IPS-20b (cell line): ENCODE measurements around the gene FGA.

Experiments used
- H3K27ac ChIP-seq: one replicate; pipeline ENCODE4 v1.5.1; 2013; ENCODE audit warnings: low read length
- H3K27me3 ChIP-seq: 2 replicates; pipeline ENCODE4 v1.6.1; 2013; ENCODE audit warnings: mild to moderate bottlenecking, low read length, inconsistent platforms; ENCODE audit not compliant: insufficient read depth
- H3K36me3 ChIP-seq: 2 replicates; pipeline ENCODE4 v1.6.1; 2013; ENCODE audit warnings: low read depth, mild to moderate bottlenecking, inconsistent platforms, low read length, moderate library complexity; ENCODE audit not compliant: insufficient read depth
- H3K4me1 ChIP-seq: 2 replicates; pipeline ENCODE4 v1.6.1; 2013; ENCODE audit warnings: mild to moderate bottlenecking, control low read depth, inconsistent platforms, low read length, moderate library complexity; ENCODE audit not compliant: insufficient read depth
- H3K4me3 ChIP-seq: 2 replicates; pipeline ENCODE4 v1.5.1; 2013; ENCODE audit warnings: mild to moderate bottlenecking, low read length, inconsistent platforms
- H3K9ac ChIP-seq: 2 replicates; pipeline ENCODE4 v1.6.1; 2013; ENCODE audit warnings: low read depth, mild to moderate bottlenecking, inconsistent platforms, low read length, moderate library complexity
- H3K9me3 ChIP-seq: 2 replicates; pipeline ENCODE4 v1.6.1; 2013; ENCODE audit warnings: mild to moderate bottlenecking, low read depth, low read length, inconsistent platforms; ENCODE audit not compliant: insufficient read depth

Gene FGA

GRCh38 chr4:154590329-154591006 is at the start of gene FGA:
Gene FGA (minus strand): TSS chr4:154590742. CDS start chr4:154590687, 55 bp downstream.
- Histone ChIP-seq H3K27me3 (no peaks in the 10 kb centered on the region), H3K4me1 (no peaks in the 10 kb centered on the region)

GRCh38 chr4:154634058-154634457 is 43.5 kb upstream of the FGA start:
- Histone ChIP-seq H3K36me3 (no peaks in the 10 kb centered on the region), H3K27ac (no peak overlapping the region), H3K4me3 (no peak overlapping the region), H3K4me1 (peaks cover 3% of the 10 kb centered on the region; the same call in 1 of the 2 replicates), H3K9ac (no peak overlapping the region), H3K27me3 (no peaks in the 10 kb centered on the region), H3K9me3 (no peaks in the 10 kb centered on the region)

More at GRCh38 chr4:154590329-154591006, at the start of gene FGA:
- Histone ChIP-seq H3K9ac (no peak within 1 kb of the TSS), H3K9me3 (no peaks in the 10 kb centered on the region), H3K4me3 (no peak within 1 kb of the TSS), H3K36me3 (no peaks in the 10 kb centered on the region), H3K27ac (no peak within 1 kb of the TSS)

- Histone ChIP-seq H3K36me3 (no peaks in the 10 kb centered on the region), H3K27ac (no peak overlapping the region), H3K4me3 (no peak overlapping the region), H3K9ac (no peak overlapping the region), H3K9me3 (no peaks in the 10 kb centered on the region), H3K27me3 (peaks cover 19% of the 10 kb centered on the region), H3K4me1 (peaks cover 3% of the 10 kb centered on the region; the same call in 1 of the 2 replicates)
Measured at GRCh38 chr4:154631828-154632227, 41.3 kb upstream of the FGA start.

GRCh38 chr4:154630324-154630723 is 39.8 kb upstream of the FGA start:
- Histone ChIP-seq H3K27me3 (peaks cover 34% of the 10 kb centered on the region), H3K36me3 (no peaks in the 10 kb centered on the region), H3K4me1 (peaks cover 3% of the 10 kb centered on the region; the same call in 1 of the 2 replicates), H3K4me3 (no peak overlapping the region), H3K27ac (no peak overlapping the region), H3K9ac (no peak overlapping the region), H3K9me3 (no peaks in the 10 kb centered on the region)

- Histone ChIP-seq H3K4me1 (no peaks in the 10 kb centered on the region; the same call in 1 of the 2 replicates), H3K27ac (no peak overlapping the region), H3K9me3 (no peaks in the 10 kb centered on the region), H3K9ac (peak overlapping the region; percentile 61; the same call in 1 of the 2 replicates), H3K4me3 (peak overlapping the region; percentile 80), H3K36me3 (no peaks in the 10 kb centered on the region), H3K27me3 (peaks cover 37% of the 10 kb centered on the region)
Measured at GRCh38 chr4:154626793-154627484, 36.4 kb upstream of the FGA start.

GRCh38 chr4:154625971-154626370 is 35.4 kb upstream of the FGA start:
- H3K27ac ChIP-seq, result no peak overlapping the region
- no peaks in the 10 kb centered on the region; the same call in 1 of the 2 replicates for H3K4me1 ChIP-seq
- H3K9me3 ChIP-seq, result no peaks in the 10 kb centered on the region
- no peak overlapping the region; the same call in 1 of the 2 replicates for H3K4me3 ChIP-seq
- no peak overlapping the region for H3K9ac ChIP-seq
- H3K27me3 ChIP-seq, result peaks cover 37% of the 10 kb centered on the region
- H3K36me3 ChIP-seq, result no peaks in the 10 kb centered on the region

- no peak overlapping the region for H3K9ac ChIP-seq
- no peak overlapping the region for H3K4me3 ChIP-seq
- H3K27me3 ChIP-seq, result peaks cover 37% of the 10 kb centered on the region
- H3K27ac ChIP-seq, result no peak overlapping the region
- no peaks in the 10 kb centered on the region for H3K9me3 ChIP-seq
- no peaks in the 10 kb centered on the region for H3K36me3 ChIP-seq
- H3K4me1 ChIP-seq, result no peaks in the 10 kb centered on the region; the same call in 1 of the 2 replicates
Measured at GRCh38 chr4:154623995-154624394, 33.5 kb upstream of the FGA start.

- peaks cover 33% of the 10 kb centered on the region for H3K27me3 ChIP-seq
- H3K4me3 ChIP-seq, result no peak overlapping the region
Measured at GRCh38 chr4:154623436-154623835, 32.9 kb upstream of the FGA start.

GRCh38 chr4:154622598-154622997 is 32.1 kb upstream of the FGA start:
- no peak overlapping the region for H3K4me3 ChIP-seq
- no peaks in the 10 kb centered on the region; the same call in 1 of the 2 replicates for H3K4me1 ChIP-seq
- H3K9ac ChIP-seq, result no peak overlapping the region
- no peaks in the 10 kb centered on the region for H3K9me3 ChIP-seq
- no peak overlapping the region for H3K27ac ChIP-seq
- H3K27me3 ChIP-seq, result peaks cover 25% of the 10 kb centered on the region
- no peaks in the 10 kb centered on the region for H3K36me3 ChIP-seq

More at GRCh38 chr4:154623436-154623835, 32.9 kb upstream of the FGA start:
- no peaks in the 10 kb centered on the region for H3K36me3 ChIP-seq
- no peak overlapping the region for H3K27ac ChIP-seq
- no peaks in the 10 kb centered on the region for H3K9me3 ChIP-seq
- H3K9ac ChIP-seq, result no peak overlapping the region
- no peaks in the 10 kb centered on the region; the same call in 1 of the 2 replicates for H3K4me1 ChIP-seq

GRCh38 chr4:154620111-154620510 is 29.6 kb upstream of the FGA start:
- no peaks in the 10 kb centered on the region for H3K36me3 ChIP-seq
- H3K4me3 ChIP-seq, result no peak overlapping the region
- H3K27ac ChIP-seq, result no peak overlapping the region
- no peaks in the 10 kb centered on the region for H3K4me1 ChIP-seq
- H3K9ac ChIP-seq, result no peak overlapping the region
- no peaks in the 10 kb centered on the region for H3K9me3 ChIP-seq
- H3K27me3 ChIP-seq, result peaks cover under 1% of the 10 kb centered on the region; the same call in 1 of the 2 replicates

- Histone ChIP-seq H3K27me3 (no peaks in the 10 kb centered on the region), H3K36me3 (no peaks in the 10 kb centered on the region), H3K4me3 (no peak overlapping the region), H3K9ac (no peak overlapping the region), H3K27ac (no peak overlapping the region), H3K4me1 (no peaks in the 10 kb centered on the region), H3K9me3 (no peaks in the 10 kb centered on the region)
Measured at GRCh38 chr4:154618708-154619315, 28.3 kb upstream of the FGA start.
